GM12878 (cell line): ENCODE results near the gene FAM187B. TPM values are rescaled to one million over a fixed set of nuclear protein-coding genes. Genes with fewer than 3 reads are reported as not detected.

Experiments
- ATAC-seq: fragments of 200-7000 bp; cut with Tn5 transposase; 3 replicates; pipeline ENCODE4 v1.9.1; 2020; ENCODE audit warnings: mild to moderate bottlenecking, moderate library complexity
- BruUV-seq: library from RNA; stranded (reverse); fragments of 400-500 nt; replicated peaks from 2 replicates; lab custom pipeline; 2021; lab: Mats Ljungman, UMichigan
- CTCF ChIA-PET: fragments of 300-600 bp; sonication (Branson Sonifier 250); formaldehyde crosslinking; extraction: SDS; loops from one replicate; lab custom pipeline; 2021; ENCODE audit warnings: inconsistent platforms; lab: Yijun Ruan, JAX
- POLR2A ChIA-PET: fragments of 350-600 bp; formaldehyde crosslinking; extraction: SDS; loops from one replicate; lab custom pipeline; 2021; ENCODE audit warnings: inconsistent platforms; lab: Charles Lee
- RAD21 ChIA-PET: fragments of 300-600 bp; sonication (Branson Sonifier 250); formaldehyde crosslinking; loops from one replicate; lab custom pipeline; 2023; ENCODE audit warnings: antibody characterized with exemption; ENCODE audit not compliant: unreplicated experiment; lab: Charles Lee
- SMC1A ChIA-PET: fragments of 300-600 bp; sonication (Branson Sonifier 250); formaldehyde crosslinking; loops from one replicate; lab custom pipeline; 2023; ENCODE audit not compliant: unreplicated experiment, uncharacterized antibody; lab: Charles Lee
- DNase-seq: peaks from one replicate; pipeline ENCODE4 v3.0.0-alpha.2; 2011; ENCODE audit warnings: low read depth, low spot score
- FAIRE-seq: peaks from 3 replicates; lab custom pipeline; 2011; peaks lifted over from hg19 to GRCh38; lab: Jason Lieb, UNC
- H2AFZ ChIP-seq: 2 replicates; pipeline ENCODE4 v1.6.0; 2011; ENCODE audit warnings: low read depth, low read length, control low read depth; ENCODE audit not compliant: control insufficient read depth
- H3K27ac ChIP-seq: 2 replicates; pipeline ENCODE4 v1.5.1; 2011; ENCODE audit warnings: control low read depth; ENCODE audit not compliant: control insufficient read depth, insufficient read depth
- H3K27me3 ChIP-seq, 2 experiments: replicated peaks in 1 of 2; 2 replicates each; pipeline versions ENCODE4 v1.6.0 to v1.6.1; 2011; ENCODE audit warnings: low read length in 1 of 2; ENCODE audit not compliant: control insufficient read depth in 2 of 2, insufficient read depth in 2 of 2
- H3K36me3 ChIP-seq, 2 experiments: 2 replicates each; pipeline ENCODE4 v1.5.1; 2011; ENCODE audit warnings: low read length in 1 of 2; ENCODE audit not compliant: control insufficient read depth in 2 of 2, insufficient read depth in 2 of 2
- H3K4me1 ChIP-seq: 2 replicates; pipeline ENCODE4 v1.6.1; 2011; ENCODE audit warnings: mild to moderate bottlenecking, low read length, moderate library complexity, mixed read lengths; ENCODE audit not compliant: control insufficient read depth, insufficient read depth
- H3K4me2 ChIP-seq: 2 replicates; pipeline ENCODE4 v1.6.0; 2011; ENCODE audit warnings: control low read depth; ENCODE audit not compliant: control insufficient read depth, insufficient read depth
- H3K4me3 ChIP-seq: fragments of 200-600 bp; sonication (generic); 2 replicates; pipeline ENCODE4 v1.5.1; 2016
- H3K79me2 ChIP-seq: 2 replicates; pipeline ENCODE4 v1.6.0; 2011; ENCODE audit warnings: low read length; ENCODE audit not compliant: control insufficient read depth, insufficient read depth
- H3K9ac ChIP-seq: 2 replicates; pipeline ENCODE4 v1.8.0; 2011; ENCODE audit warnings: low read length, control low read depth, mixed read lengths; ENCODE audit not compliant: control insufficient read depth, insufficient read depth
- H3K9me3 ChIP-seq: replicated peaks from 3 replicates; pipeline ENCODE4 v1.5.1; 2011; ENCODE audit warnings: mild to moderate bottlenecking, low read length; ENCODE audit not compliant: control insufficient read depth, insufficient read depth
- H4K20me1 ChIP-seq: 2 replicates; pipeline ENCODE4 v1.6.0; 2011; ENCODE audit not compliant: control insufficient read depth, insufficient read depth
- ESRRA ChIP-seq: IDR thresholded peaks from 2 replicates; pipeline ENCODE4 v1.6.1; 2012; ENCODE audit warnings: mild to moderate bottlenecking, low read length, improper control_type of control experiment
- KAT2A ChIP-seq: conservative IDR thresholded peaks from 2 replicates; pipeline ENCODE4 v1.6.1; 2011; ENCODE audit warnings: low read depth, low read length; ENCODE audit not compliant: control insufficient read depth
- WGBS: methylation state at CpG from one replicate; pipeline ENCODE4 v1.1.6; 2016; ENCODE audit warnings: low lambda C conversion rate; ENCODE audit not compliant: insufficient replicate concordance, insufficient coverage; ENCODE audit errors: missing lambda C conversion rate; 5-methylcytosine and 5-hydroxymethylcytosine counted together
- in situ Hi-C: fragments of 300-500 bp; cut with MboI; formaldehyde crosslinking; loops from 9 replicates; pipeline ENCODE4 v1.14.3; 2018; ENCODE audit warnings: mixed read lengths
- intact Hi-C: fragments of 100-400 bp; cut with micrococcal nuclease; formaldehyde crosslinking; loops from one replicate; pipeline ENCODE4 v1.14.2; 2022; ENCODE audit not compliant: unreplicated experiment
- polyA plus RNA-seq, 11 experiments: library from polyadenylated mRNA; depleted of rRNA in 4 of 11; unstranded in 6 of 11; stranded (reverse) in 5 of 11; fragments of >200 nt; fragmentation: Nextera tagmentation in 4 of 11; fragmentation: Illumina TruSeq in 1 of 11; extraction: Ambion mirVana in 4 of 11; extraction: Trizol in 1 of 11; gene quantifications; 1 replicate in 1 of 11; 2 replicates in 10 of 11; pipeline versions ENCODE4 v1.2.1 to v1.2.3, GENCODE V29; 2011 to 2016; ENCODE audit warnings: inconsistent platforms in 2 of 11, missing spikeins in 2 of 11, low read depth in 1 of 11
- total RNA-seq, 4 experiments: library from RNA; depleted of rRNA in 3 of 4; stranded (reverse); fragments of >200 nt in 3 of 4; fragmentation: Illumina TruSeq in 1 of 4; extraction: Trizol in 1 of 4; gene quantifications; 2 replicates each; pipeline versions ENCODE4 v1.2.1 to v1.2.3, GENCODE V29; 2013 to 2021
- TF ChIP-seq, protein P1 (sequence below): IDR thresholded peaks from 2 replicates; pipeline ENCODE4 v1.6.1; 2011; ENCODE audit warnings: mild to moderate bottlenecking, low read depth, low read length, moderate library complexity; ENCODE audit not compliant: insufficient replicate concordance
- TF ChIP-seq, protein P2 (sequence below): fragments of 150-350 bp; IDR thresholded peaks from 2 replicates; pipeline ENCODE4 v1.6.1; 2016; ENCODE audit warnings: low read depth, low read length
- TF ChIP-seq, protein P3 (sequence below): fragments of 450-650 bp; IDR thresholded peaks from 2 replicates; pipeline ENCODE4 v1.6.1; 2017; ENCODE audit warnings: antibody characterized with exemption, mild to moderate bottlenecking, moderate library complexity

Gene FAM187B
- total and polyA plus RNA-seq, 10 of the 15 experiments (the other 5 are each of a cell fraction or from before 2014, with no cell fraction given) = 0.05 TPM; not detected in 9

GRCh38 chr19:35223084-35223790 is 5.3 kb downstream of the FAM187B start:
- Histone ChIP-seq H3K36me3 (no peaks in the 10 kb centered on the region), H3K9ac (no peak overlapping the region), H3K27me3 (0 out of 4 replicates have a peak, but pooled peaks cover 0 to 2% of the 10 kb centered on the region in 2 experiments), H3K4me1 (no peaks in the 10 kb centered on the region), H2AFZ (no peak overlapping the region), H3K4me2 (no peak overlapping the region), H3K27ac (no peak overlapping the region), H4K20me1 (no peaks in the 10 kb centered on the region), H3K79me2 (no peaks in the 10 kb centered on the region), H3K9me3 (peaks cover 7% of the 10 kb centered on the region), H3K4me3 (no peak overlapping the region)
- intact Hi-C loops = no loop called here
- TF ChIP-seq, protein P1, sequence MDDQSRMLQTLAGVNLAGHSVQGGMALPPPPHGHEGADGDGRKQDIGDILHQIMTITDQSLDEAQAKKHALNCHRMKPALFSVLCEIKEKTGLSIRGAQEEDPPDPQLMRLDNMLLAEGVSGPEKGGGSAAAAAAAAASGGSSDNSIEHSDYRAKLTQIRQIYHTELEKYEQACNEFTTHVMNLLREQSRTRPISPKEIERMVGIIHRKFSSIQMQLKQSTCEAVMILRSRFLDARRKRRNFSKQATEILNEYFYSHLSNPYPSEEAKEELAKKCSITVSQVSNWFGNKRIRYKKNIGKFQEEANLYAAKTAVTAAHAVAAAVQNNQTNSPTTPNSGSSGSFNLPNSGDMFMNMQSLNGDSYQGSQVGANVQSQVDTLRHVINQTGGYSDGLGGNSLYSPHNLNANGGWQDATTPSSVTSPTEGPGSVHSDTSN = no peak
- DNase-seq = no peak
- FAIRE-seq = no peak
- WGBS = 34% methylated on average over 6 of the region's 6 CpGs
- in situ Hi-C loops = no loop called here
- ChIA-PET SMC1A (interaction anchor here (1.2 to 1.4 kb wide), 2 partner anchors 17 to 18 kb away, joined by 3 read pairs; no protein-coding TSS in a partner anchor), CTCF (interaction anchor here (0.7 kb wide), 1 partner anchor 12 kb away, joined by 3 read pairs; no protein-coding TSS in a partner anchor), POLR2A (no interaction called here), RAD21 (interaction anchor here (2.2 kb wide), 1 partner anchor 82 kb away, joined by 6 read pairs; no protein-coding TSS in a partner anchor)
- no peak for ATAC-seq
- BruUV-seq = no TSS peak

- RAD21 ChIA-PET = interaction anchor here (2.2 kb wide), 1 partner anchor 81 kb away, joined by 6 read pairs; no protein-coding TSS in a partner anchor
- no peak overlapping the region for H3K27ac ChIP-seq
- in situ Hi-C loops (no loop called here), intact Hi-C loops (no loop called here)
- no peaks in the 10 kb centered on the region for H3K79me2 ChIP-seq
- no peak for ATAC-seq
- CTCF ChIA-PET = interaction anchor here (0.7 kb wide), 1 partner anchor 11 kb away, joined by 3 read pairs; no protein-coding TSS in a partner anchor
- H3K4me1 ChIP-seq = no peaks in the 10 kb centered on the region
- WGBS = 61% methylated on average over 7 of the region's 7 CpGs
- no peaks in the 10 kb centered on the region for H3K36me3 ChIP-seq
- H4K20me1 ChIP-seq = no peaks in the 10 kb centered on the region
- no peak for DNase-seq
- BruUV-seq = no TSS peak
- SMC1A ChIA-PET = interaction anchor here (1.2 to 1.4 kb wide), 2 partner anchors 16 to 18 kb away, joined by 3 read pairs; no protein-coding TSS in a partner anchor
- H2AFZ ChIP-seq = no peak overlapping the region
- 0 out of 4 replicates have a peak, but pooled peaks cover 0 to 2% of the 10 kb centered on the region in 2 experiments for H3K27me3 ChIP-seq
- no peak overlapping the region for H3K4me3 ChIP-seq
- H3K9ac ChIP-seq = no peak overlapping the region
- no peak for FAIRE-seq
- no peak overlapping the region for H3K4me2 ChIP-seq
- peaks cover 7% of the 10 kb centered on the region for H3K9me3 ChIP-seq
- POLR2A ChIA-PET = no interaction called here
- TF ChIP-seq ESRRA (no peak), KAT2A (no peak)
- TF ChIP-seq, protein P2, sequence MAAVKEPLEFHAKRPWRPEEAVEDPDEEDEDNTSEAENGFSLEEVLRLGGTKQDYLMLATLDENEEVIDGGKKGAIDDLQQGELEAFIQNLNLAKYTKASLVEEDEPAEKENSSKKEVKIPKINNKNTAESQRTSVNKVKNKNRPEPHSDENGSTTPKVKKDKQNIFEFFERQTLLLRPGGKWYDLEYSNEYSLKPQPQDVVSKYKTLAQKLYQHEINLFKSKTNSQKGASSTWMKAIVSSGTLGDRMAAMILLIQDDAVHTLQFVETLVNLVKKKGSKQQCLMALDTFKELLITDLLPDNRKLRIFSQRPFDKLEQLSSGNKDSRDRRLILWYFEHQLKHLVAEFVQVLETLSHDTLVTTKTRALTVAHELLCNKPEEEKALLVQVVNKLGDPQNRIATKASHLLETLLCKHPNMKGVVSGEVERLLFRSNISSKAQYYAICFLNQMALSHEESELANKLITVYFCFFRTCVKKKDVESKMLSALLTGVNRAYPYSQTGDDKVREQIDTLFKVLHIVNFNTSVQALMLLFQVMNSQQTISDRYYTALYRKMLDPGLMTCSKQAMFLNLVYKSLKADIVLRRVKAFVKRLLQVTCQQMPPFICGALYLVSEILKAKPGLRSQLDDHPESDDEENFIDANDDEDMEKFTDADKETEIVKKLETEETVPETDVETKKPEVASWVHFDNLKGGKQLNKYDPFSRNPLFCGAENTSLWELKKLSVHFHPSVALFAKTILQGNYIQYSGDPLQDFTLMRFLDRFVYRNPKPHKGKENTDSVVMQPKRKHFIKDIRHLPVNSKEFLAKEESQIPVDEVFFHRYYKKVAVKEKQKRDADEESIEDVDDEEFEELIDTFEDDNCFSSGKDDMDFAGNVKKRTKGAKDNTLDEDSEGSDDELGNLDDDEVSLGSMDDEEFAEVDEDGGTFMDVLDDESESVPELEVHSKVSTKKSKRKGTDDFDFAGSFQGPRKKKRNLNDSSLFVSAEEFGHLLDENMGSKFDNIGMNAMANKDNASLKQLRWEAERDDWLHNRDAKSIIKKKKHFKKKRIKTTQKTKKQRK = no peak
- TF ChIP-seq, protein P3, sequence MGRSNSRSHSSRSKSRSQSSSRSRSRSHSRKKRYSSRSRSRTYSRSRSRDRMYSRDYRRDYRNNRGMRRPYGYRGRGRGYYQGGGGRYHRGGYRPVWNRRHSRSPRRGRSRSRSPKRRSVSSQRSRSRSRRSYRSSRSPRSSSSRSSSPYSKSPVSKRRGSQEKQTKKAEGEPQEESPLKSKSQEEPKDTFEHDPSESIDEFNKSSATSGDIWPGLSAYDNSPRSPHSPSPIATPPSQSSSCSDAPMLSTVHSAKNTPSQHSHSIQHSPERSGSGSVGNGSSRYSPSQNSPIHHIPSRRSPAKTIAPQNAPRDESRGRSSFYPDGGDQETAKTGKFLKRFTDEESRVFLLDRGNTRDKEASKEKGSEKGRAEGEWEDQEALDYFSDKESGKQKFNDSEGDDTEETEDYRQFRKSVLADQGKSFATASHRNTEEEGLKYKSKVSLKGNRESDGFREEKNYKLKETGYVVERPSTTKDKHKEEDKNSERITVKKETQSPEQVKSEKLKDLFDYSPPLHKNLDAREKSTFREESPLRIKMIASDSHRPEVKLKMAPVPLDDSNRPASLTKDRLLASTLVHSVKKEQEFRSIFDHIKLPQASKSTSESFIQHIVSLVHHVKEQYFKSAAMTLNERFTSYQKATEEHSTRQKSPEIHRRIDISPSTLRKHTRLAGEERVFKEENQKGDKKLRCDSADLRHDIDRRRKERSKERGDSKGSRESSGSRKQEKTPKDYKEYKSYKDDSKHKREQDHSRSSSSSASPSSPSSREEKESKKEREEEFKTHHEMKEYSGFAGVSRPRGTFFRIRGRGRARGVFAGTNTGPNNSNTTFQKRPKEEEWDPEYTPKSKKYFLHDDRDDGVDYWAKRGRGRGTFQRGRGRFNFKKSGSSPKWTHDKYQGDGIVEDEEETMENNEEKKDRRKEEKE = no peak
Observed at GRCh38 chr19:35222373-35223015, 6.0 kb downstream of the FAM187B start.
